ENCODE results near the gene TCEAL1. TPM values are rescaled to one million over a fixed set of nuclear protein-coding genes. Genes with fewer than 3 reads are reported as not detected.
"Not testable (repeated sequence)": the region's sequence is repeated elsewhere in the genome, so short reads cannot be mapped to it uniquely, and the experiment has no call there.

The TCEAL1 gene
- total and polyA plus RNA-seq, 3 experiments from 2014 or later: 7.9 to 19.7 (median 10.3) TPM

DNA sequence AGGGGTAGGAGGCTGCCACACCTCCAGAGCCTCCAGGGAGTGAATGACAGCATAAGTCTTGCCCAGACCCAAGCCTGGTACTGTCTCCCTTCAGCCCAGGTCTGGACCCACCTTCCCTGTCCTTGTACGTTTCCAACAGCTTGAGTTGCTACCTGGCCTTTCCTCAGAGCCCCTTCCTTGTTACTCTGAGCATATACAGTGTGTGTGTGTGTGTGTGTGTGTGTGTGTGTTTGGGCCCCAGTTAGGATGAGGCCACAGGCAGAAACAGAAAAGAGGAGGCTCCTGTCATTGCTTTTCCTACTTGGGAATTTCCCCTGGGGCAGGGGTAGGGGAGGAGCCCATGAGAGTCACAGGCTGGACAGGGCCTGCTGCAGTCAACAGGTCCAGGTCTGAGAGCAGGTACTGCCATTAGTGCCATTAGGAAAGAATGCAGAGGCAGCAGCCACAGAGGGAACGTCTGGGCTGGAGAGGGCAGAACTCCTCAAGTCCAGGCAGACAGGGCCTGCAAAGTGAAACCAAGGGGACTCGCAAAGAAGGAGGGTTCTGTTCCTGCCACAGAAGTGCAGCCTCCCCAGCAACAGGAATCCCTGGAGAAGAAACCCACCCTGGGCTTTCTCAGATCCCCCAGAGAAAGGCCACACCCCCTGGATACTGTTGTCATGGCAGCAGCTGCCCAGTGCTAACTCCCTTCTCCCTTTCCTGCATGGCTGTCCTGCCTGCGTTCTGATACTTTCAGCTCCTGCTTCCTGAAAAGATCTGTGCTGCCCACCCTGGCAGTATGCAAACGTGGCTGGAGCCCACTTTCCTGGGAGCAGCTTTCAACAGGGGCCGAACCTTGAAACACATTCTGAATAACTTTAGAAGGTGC lies 9.9 kb downstream of the TCEAL1 start:
- DNase-seq; H3K4me1 ChIP-seq (ENCODE audit: insufficient read depth, low read length); H3K36me3 Mint-ChIP-seq; POLR2A ChIA-PET; H3K4me1 Mint-ChIP-seq; H3K27ac ChIP-seq (ENCODE audit: low read depth, low read length); H3K36me3 ChIP-seq (ENCODE audit: insufficient read depth, low read length); H3K27me3 ChIP-seq (ENCODE audit: insufficient read depth, low read length, poor library complexity, severe bottlenecking); H3K4me3 ChIP-seq (ENCODE audit: low read length); H3K9me3 Mint-ChIP-seq; H3K9me3 ChIP-seq (ENCODE audit: low read length); H3K27me3 Mint-ChIP-seq; H3K4me3 Mint-ChIP-seq; CTCF ChIA-PET; H3K27ac Mint-ChIP-seq: not testable (repeated sequence)

- H3K4me3 ChIP-seq (ENCODE audit: low read length): no peak overlapping the region
- Mint-ChIP-seq H3K4me3 (no peak overlapping the region), H3K27ac (no peak overlapping the region), H3K4me1 (no peaks in the 10 kb centered on the region), H3K9me3 (no peaks in the 10 kb centered on the region), H3K36me3 (no peaks in the 10 kb centered on the region), H3K27me3 (peaks cover 8 to 11% of the 10 kb centered on the region in 2 donors)
- no peak for DNase-seq
- no peaks in the 10 kb centered on the region for H3K4me1 ChIP-seq (ENCODE audit: insufficient read depth, low read length)
- no peaks in the 10 kb centered on the region for H3K9me3 ChIP-seq (ENCODE audit: low read length)
- H3K27ac ChIP-seq (ENCODE audit: low read depth, low read length): no peak overlapping the region
- H3K27me3 ChIP-seq (ENCODE audit: insufficient read depth, low read length, poor library complexity, severe bottlenecking): no peaks in the 10 kb centered on the region
- CTCF ChIA-PET: no interaction called here
- POLR2A ChIA-PET: no interaction called here
- H3K36me3 ChIP-seq (ENCODE audit: insufficient read depth, low read length): no peaks in the 10 kb centered on the region
Observed at GRCh38 chrX:103640401-103641155, 11.8 kb downstream of the TCEAL1 start.

GRCh38 chrX:103644125-103644524 lies 15.3 kb downstream of the TCEAL1 start:
- no peaks in the 10 kb centered on the region for H3K4me1 Mint-ChIP-seq
- H3K9me3 ChIP-seq (ENCODE audit: low read length): no peaks in the 10 kb centered on the region
- ChIA-PET POLR2A (no interaction called here), CTCF (no interaction called here)
- H3K4me3 ChIP-seq (ENCODE audit: low read length): no peak overlapping the region
- peaks cover 0 to 2% (median 0%) of the 10 kb centered on the region in 5 donors for H3K9me3 Mint-ChIP-seq
- H3K4me1 ChIP-seq (ENCODE audit: insufficient read depth, low read length): no peaks in the 10 kb centered on the region
- peaks cover 12 to 15% of the 10 kb centered on the region in 2 donors for H3K27me3 Mint-ChIP-seq
- H3K27ac ChIP-seq (ENCODE audit: low read depth, low read length): no peak overlapping the region
- H3K36me3 ChIP-seq (ENCODE audit: insufficient read depth, low read length): no peaks in the 10 kb centered on the region
- no peaks in the 10 kb centered on the region for H3K27me3 ChIP-seq (ENCODE audit: insufficient read depth, low read length, poor library complexity, severe bottlenecking)
- DNase-seq: no peak
- no peak overlapping the region for H3K27ac Mint-ChIP-seq
- no peaks in the 10 kb centered on the region for H3K36me3 Mint-ChIP-seq
- H3K4me3 Mint-ChIP-seq: no peak overlapping the region

DNA sequence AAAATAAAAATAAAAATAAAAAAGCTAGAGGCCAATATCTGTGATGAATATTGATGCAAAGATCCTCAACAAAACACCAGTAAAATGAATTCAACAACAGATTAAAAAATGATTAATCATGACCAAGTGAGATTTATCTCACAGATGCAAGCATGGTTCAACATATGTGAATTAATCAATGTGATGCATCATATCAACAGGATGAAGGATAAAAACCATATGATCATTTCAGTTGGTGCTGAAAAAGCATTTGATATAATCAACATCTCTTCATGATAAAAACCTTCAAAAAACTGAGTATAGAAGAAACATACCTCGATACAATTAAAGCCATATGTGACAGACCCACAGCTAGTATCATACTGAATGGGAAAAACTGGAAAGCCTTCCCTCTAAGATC lies 18.9 kb downstream of the TCEAL1 start:
- ChIA-PET POLR2A (no interaction called here), CTCF (no interaction called here)
- H3K9me3 Mint-ChIP-seq: peaks cover 0 to 2% (median 0%) of the 10 kb centered on the region in 5 donors
- no peak overlapping the region for H3K4me3 Mint-ChIP-seq
- H3K4me1 ChIP-seq (ENCODE audit: insufficient read depth, low read length): no peaks in the 10 kb centered on the region
- no peak for DNase-seq
- H3K4me1 Mint-ChIP-seq: no peaks in the 10 kb centered on the region
- H3K27me3 ChIP-seq (ENCODE audit: insufficient read depth, low read length, poor library complexity, severe bottlenecking): no peaks in the 10 kb centered on the region
- H3K27me3 Mint-ChIP-seq: peaks cover 9 to 12% of the 10 kb centered on the region in 2 donors
- no peaks in the 10 kb centered on the region for H3K36me3 ChIP-seq (ENCODE audit: insufficient read depth, low read length)
- no peak overlapping the region for H3K27ac Mint-ChIP-seq
- no peaks in the 10 kb centered on the region for H3K9me3 ChIP-seq (ENCODE audit: low read length)
- no peak overlapping the region for H3K27ac ChIP-seq (ENCODE audit: low read depth, low read length)
- H3K4me3 ChIP-seq (ENCODE audit: low read length): no peak overlapping the region
- no peaks in the 10 kb centered on the region for H3K36me3 Mint-ChIP-seq

DNA sequence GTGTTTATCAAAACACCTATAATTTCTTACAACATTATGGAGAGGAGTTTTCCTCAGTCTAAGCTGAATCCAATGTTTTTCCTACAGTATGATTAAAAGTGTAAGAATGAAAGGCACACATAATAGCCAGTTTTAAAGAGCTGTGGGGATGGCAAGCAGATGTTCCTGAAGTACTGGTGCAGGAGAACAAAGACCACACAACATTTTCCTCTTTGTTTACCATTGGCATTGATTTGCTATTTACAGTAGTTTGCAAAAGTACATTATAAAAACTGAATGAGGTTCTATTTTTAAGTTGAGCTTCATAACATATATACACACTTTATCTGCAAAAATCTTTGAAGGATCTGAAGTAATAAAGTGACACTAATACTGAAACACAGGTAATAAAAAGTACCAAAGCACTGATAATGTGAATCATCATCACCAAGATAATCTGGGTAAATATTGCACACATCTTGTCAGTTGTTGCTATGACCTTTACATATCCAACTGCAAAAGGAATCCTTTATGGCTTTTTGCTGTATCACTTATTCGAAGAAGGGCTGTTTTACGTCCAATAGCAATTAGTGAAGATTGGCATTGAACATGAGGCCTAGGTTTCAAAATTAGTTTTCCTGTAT lies 22.5 kb downstream of the TCEAL1 start:
- Histone ChIP-seq H3K36me3 (ENCODE audit: insufficient read depth, low read length) (no peaks in the 10 kb centered on the region), H3K4me1 (ENCODE audit: insufficient read depth, low read length) (no peaks in the 10 kb centered on the region), H3K4me3 (ENCODE audit: low read length) (no peak overlapping the region), H3K27me3 (ENCODE audit: insufficient read depth, low read length, poor library complexity, severe bottlenecking) (no peaks in the 10 kb centered on the region), H3K9me3 (ENCODE audit: low read length) (no peaks in the 10 kb centered on the region), H3K27ac (ENCODE audit: low read depth, low read length) (no peak overlapping the region)
- CTCF ChIA-PET: no interaction called here
- Mint-ChIP-seq H3K27me3 (peaks cover 0 to 6% of the 10 kb centered on the region in 2 donors), H3K9me3 (peaks cover 0 to 2% (median 0%) of the 10 kb centered on the region in 5 donors), H3K4me3 (no peak overlapping the region), H3K27ac (no peak overlapping the region), H3K4me1 (no peaks in the 10 kb centered on the region), H3K36me3 (no peaks in the 10 kb centered on the region)
- POLR2A ChIA-PET: no interaction called here
- DNase-seq: no peak

- CTCF ChIA-PET; H3K9me3 ChIP-seq (ENCODE audit: low read length); H3K36me3 ChIP-seq (ENCODE audit: insufficient read depth, low read length); H3K27me3 ChIP-seq (ENCODE audit: insufficient read depth, low read length, poor library complexity, severe bottlenecking); H3K4me3 ChIP-seq (ENCODE audit: low read length); H3K36me3 Mint-ChIP-seq; H3K27ac ChIP-seq (ENCODE audit: low read depth, low read length); H3K9me3 Mint-ChIP-seq; H3K27ac Mint-ChIP-seq; H3K4me1 Mint-ChIP-seq; H3K4me3 Mint-ChIP-seq; H3K4me1 ChIP-seq (ENCODE audit: insufficient read depth, low read length); DNase-seq; POLR2A ChIA-PET: not testable (repeated sequence)
- peaks cover 15 to 20% of the 10 kb centered on the region in 2 donors for H3K27me3 Mint-ChIP-seq
Observed at GRCh38 chrX:103655230-103656000, 26.6 kb downstream of the TCEAL1 start.

- H3K36me3 Mint-ChIP-seq: peaks cover 0 to 1% (median 0%) of the 10 kb centered on the region in 3 donors
- no peak overlapping the region for H3K4me3 Mint-ChIP-seq
- no peak for DNase-seq
- H3K36me3 ChIP-seq (ENCODE audit: insufficient read depth, low read length): no peaks in the 10 kb centered on the region
- no peak overlapping the region for H3K27ac ChIP-seq (ENCODE audit: low read depth, low read length)
- H3K4me1 ChIP-seq (ENCODE audit: insufficient read depth, low read length): no peaks in the 10 kb centered on the region
- peaks cover 15 to 20% of the 10 kb centered on the region in 2 donors for H3K27me3 Mint-ChIP-seq
- ChIA-PET POLR2A (no interaction called here), CTCF (no interaction called here)
- no peaks in the 10 kb centered on the region for H3K27me3 ChIP-seq (ENCODE audit: insufficient read depth, low read length, poor library complexity, severe bottlenecking)
- no peaks in the 10 kb centered on the region for H3K9me3 ChIP-seq (ENCODE audit: low read length)
- no peaks in the 10 kb centered on the region for H3K4me1 Mint-ChIP-seq
- peaks cover 0 to 3% (median 0%) of the 10 kb centered on the region in 5 donors for H3K9me3 Mint-ChIP-seq
- H3K4me3 ChIP-seq (ENCODE audit: low read length): no peak overlapping the region
- H3K27ac Mint-ChIP-seq: no peak overlapping the region
Observed at GRCh38 chrX:103656617-103657016, 27.8 kb downstream of the TCEAL1 start.

DNA sequence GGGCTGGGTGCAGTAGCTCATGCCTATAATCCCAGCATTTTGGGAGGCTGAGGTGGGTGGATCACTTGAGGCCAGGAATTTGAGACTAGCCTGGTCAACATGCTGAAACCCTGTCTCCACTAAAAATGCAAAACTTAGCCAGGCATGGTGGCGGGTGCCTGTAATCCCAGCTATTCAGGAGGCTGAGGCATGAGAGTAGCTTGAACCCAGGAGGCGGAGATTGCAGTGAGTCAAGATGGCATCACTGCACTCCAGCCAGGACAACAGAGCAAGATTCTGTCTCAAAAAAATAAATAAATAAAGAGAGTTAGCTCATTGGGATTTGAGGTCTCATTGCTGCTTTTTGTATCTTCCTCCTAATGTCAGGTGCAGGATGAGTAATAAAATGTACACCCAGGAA lies 28.3 kb downstream of the TCEAL1 start:
- H3K4me1 ChIP-seq (ENCODE audit: insufficient read depth, low read length); H3K9me3 ChIP-seq (ENCODE audit: low read length); H3K27ac Mint-ChIP-seq; CTCF ChIA-PET; H3K4me3 ChIP-seq (ENCODE audit: low read length); POLR2A ChIA-PET; DNase-seq; H3K27me3 ChIP-seq (ENCODE audit: insufficient read depth, low read length, poor library complexity, severe bottlenecking); H3K36me3 Mint-ChIP-seq; H3K4me3 Mint-ChIP-seq; H3K9me3 Mint-ChIP-seq; H3K36me3 ChIP-seq (ENCODE audit: insufficient read depth, low read length); H3K4me1 Mint-ChIP-seq; H3K27ac ChIP-seq (ENCODE audit: low read depth, low read length): not testable (repeated sequence)
- peaks cover 19 to 20% of the 10 kb centered on the region in 2 donors for H3K27me3 Mint-ChIP-seq

All from CD8-positive, alpha-beta memory T cell (primary cell).